ENCODE measurements around the gene ARFGEF2.

Gene ARFGEF2

GRCh38 chr20:48901326-48901725 lies 20.2 kb upstream of the ARFGEF2 start:
- no peak for DNase-seq

GRCh38 chr20:48903705-48904104 lies 17.8 kb upstream of the ARFGEF2 start:
- no peak for DNase-seq

- DNase-seq: peak; percentile 75
These were observed 16.8 kb upstream of the ARFGEF2 start for GRCh38 chr20:48904566-48905296.

GRCh38 chr20:48905297-48905647 lies 16.2 kb upstream of the ARFGEF2 start:
- no peak for DNase-seq

- DNase-seq: no peak
These were observed 15.2 kb upstream of the ARFGEF2 start for GRCh38 chr20:48906221-48906877.

- DNase-seq: no peak
These were observed 12.7 kb upstream of the ARFGEF2 start for GRCh38 chr20:48908656-48909319.

- DNase-seq: no peak
These were observed 11.6 kb upstream of the ARFGEF2 start for GRCh38 chr20:48909910-48910309.

GRCh38 chr20:48910347-48910781 lies 11.1 kb upstream of the ARFGEF2 start:
- no peak for DNase-seq

- peak; percentile 79 for DNase-seq
These were observed 9.4 kb upstream of the ARFGEF2 start for GRCh38 chr20:48912065-48912464.

GRCh38 chr20:48916699-48917098 lies 4.8 kb upstream of the ARFGEF2 start:
- DNase-seq: no peak

- DNase-seq: no peak
These were observed 2.1 kb upstream of the ARFGEF2 start for GRCh38 chr20:48919336-48919881.

- DNase-seq: peak; percentile 52
These were observed 1.5 kb upstream of the ARFGEF2 start for GRCh38 chr20:48919882-48920526.

GRCh38 chr20:48920527-48921167 lies 864 bp upstream of the ARFGEF2 start:
- DNase-seq: no peak

GRCh38 chr20:48921883-48922820 lies 641 bp downstream of the ARFGEF2 start:
- peak; percentile 76 for DNase-seq

- DNase-seq: no peak
These were observed 1.7 kb downstream of the ARFGEF2 start for GRCh38 chr20:48923149-48923718.

- DNase-seq: no peak
These were observed 3.2 kb downstream of the ARFGEF2 start for GRCh38 chr20:48924756-48925109.

GRCh38 chr20:48926267-48926666 lies 4.8 kb downstream of the ARFGEF2 start:
- DNase-seq: no peak

- no peak for DNase-seq
These were observed 5.3 kb downstream of the ARFGEF2 start for GRCh38 chr20:48926821-48927220.

GRCh38 chr20:48928832-48929725 lies 7.6 kb downstream of the ARFGEF2 start:
- no peak for DNase-seq

GRCh38 chr20:48930035-48930434 lies 8.5 kb downstream of the ARFGEF2 start:
- DNase-seq: no peak
